Heart right ventricle (tissue), 16 donors: Measurements from ENCODE around the gene PIK3R2. TPM values are rescaled to one million over a fixed set of nuclear protein-coding genes. Genes with fewer than 3 reads are reported as not detected.

Experiments used
- ATAC-seq, 8 donors: fragments of 200-7000 bp; cut with Tn5 transposase; one replicate each; pipeline ENCODE4 v1.9.1; 2020; ENCODE audit warnings: mild to moderate bottlenecking in 8 of 8, moderate library complexity in 8 of 8, moderate number of reproducible peaks in 1 of 8
- DNase-seq, 2 donors: peaks; one replicate each; pipeline ENCODE4 v3.0.0-alpha.2; 2020
- H3K27ac ChIP-seq, 10 donors: fragments of 200-600 bp; sonication (generic) in 2 of 10; one replicate each; pipeline versions ENCODE4 v1.5.0 to v1.8.0; 2020 to 2022; ENCODE audit warnings: mild to moderate bottlenecking in 3 of 10
- H3K27me3 ChIP-seq, 7 donors: fragments of 200-600 bp; one replicate each; pipeline ENCODE4 v1.8.0; 2021 to 2022; ENCODE audit warnings: mild to moderate bottlenecking in 2 of 7
- H3K36me3 ChIP-seq, 9 donors: fragments of 200-600 bp; sonication (generic) in 1 of 9; one replicate each; pipeline versions ENCODE4 v1.5.0 to v1.8.0; 2020 to 2022; ENCODE audit warnings: mild to moderate bottlenecking in 2 of 9
- H3K4me1 ChIP-seq, 9 donors: fragments of 200-600 bp; sonication (generic) in 1 of 9; one replicate each; pipeline versions ENCODE4 v1.5.0 to v1.8.0; 2020 to 2022; ENCODE audit warnings: mild to moderate bottlenecking in 4 of 9
- H3K4me3 ChIP-seq, 10 donors: fragments of 200-600 bp; sonication (generic) in 2 of 10; one replicate each; pipeline versions ENCODE4 v1.5.0 to v1.8.0; 2020 to 2022; ENCODE audit warnings: mild to moderate bottlenecking in 7 of 10, moderate library complexity in 2 of 10
- H3K9me3 ChIP-seq, 11 donors: fragments of 200-600 bp in 10 of 11; sonication (generic) in 2 of 11; one replicate each; pipeline versions ENCODE4 v1.5.0 to v1.8.0; 2013 to 2022; ENCODE audit warnings: mild to moderate bottlenecking in 2 of 11, control low read depth in 1 of 11, moderate library complexity in 1 of 11
- WGBS, 2 donors: extraction: QIAGEN DNeasy Blood & Tissue Kit; methylation state at CpG; one replicate each; pipeline ENCODE4 v1.1.7; 2013; ENCODE audit warnings: inconsistent platforms in 1 of 2; 5-methylcytosine and 5-hydroxymethylcytosine counted together
- intact Hi-C, 10 donors: fragments of 100-400 bp; cut with DNase I; formaldehyde crosslinking; loops; one replicate each; pipeline versions ENCODE4 v1.11.1 to v1.14.2; 2022
- polyA plus RNA-seq, 2 donors: library from polyadenylated mRNA; stranded (reverse); fragments of 200-250 nt; gene quantifications; one replicate each; pipeline ENCODE4 v1.2.3, GENCODE V29; 2013
- total RNA-seq, 10 donors: library from RNA; stranded (reverse); fragmentation: NEBNext Ultra II Directional in 3 of 10; extraction: Animal tissue kit (Norgen Biotek cat#: 25700) in 3 of 10; gene quantifications; one replicate each; pipeline versions ENCODE4 v1.2.1 to v1.2.4, GENCODE V29; 2021 to 2023
- TF ChIP-seq, protein P1 (sequence below), 9 donors: fragments of 200-600 bp; sonication (generic) in 2 of 9; IDR thresholded peaks; one replicate each; pipeline versions ENCODE4 v1.5.0 to v1.8.0; 2021 to 2022; ENCODE audit warnings: antibody characterized with exemption in 9 of 9, mild to moderate bottlenecking in 5 of 9, moderate library complexity in 1 of 9
- donor health status: Arrhythmogenic right ventricular cardiomyopathy.
- donor health status: ischemic (EF 13 %, LVEDD 7.1; RV severe dilation, severe dysfunction).
- donor health status: healthy with polysubstance abuse.
- donor health status: DM: no; HTN: yes; CAD: no.
- donor health status: DM: no; HTN: no; CAD: no.
- donor health status: ischemic (EF 25% LVEDD 6.9; RV normal size, moderate dysfunction).
- donor health status: ischemic (EF 25% LVEDD 5.7; RV mildly dilated, moderate dysfunction).
- donor health status: healthy.
- donor health status: DM: yes; HTN: yes; CAD: no.
- donor health status: Ischemic cardiomyopathy.
- donor health status: ischemic (EF 35%, LVEDD 5.7; RV mildly dilated, moderate dysfunction).
- donor health status: nonischemic (EF 11% LVEDD 7.7; RV severe dilation, severe dysfunction).
- donor health status: DM: yes; HTN: yes; CAD: no.
- donor health status: PGD.
- donor health status: ischemic (EF 29% LVEDD 5.4; RV normal size, mild dysfunction).
- donor health status: nonischemic (EF 23%, LVEDD 6.1; RV moderate dilation, normal function).

PIK3R2 gene
- total and polyA plus RNA-seq, 12 donors, result 2.3 to 29.1 (median 21.7) TPM

DNA sequence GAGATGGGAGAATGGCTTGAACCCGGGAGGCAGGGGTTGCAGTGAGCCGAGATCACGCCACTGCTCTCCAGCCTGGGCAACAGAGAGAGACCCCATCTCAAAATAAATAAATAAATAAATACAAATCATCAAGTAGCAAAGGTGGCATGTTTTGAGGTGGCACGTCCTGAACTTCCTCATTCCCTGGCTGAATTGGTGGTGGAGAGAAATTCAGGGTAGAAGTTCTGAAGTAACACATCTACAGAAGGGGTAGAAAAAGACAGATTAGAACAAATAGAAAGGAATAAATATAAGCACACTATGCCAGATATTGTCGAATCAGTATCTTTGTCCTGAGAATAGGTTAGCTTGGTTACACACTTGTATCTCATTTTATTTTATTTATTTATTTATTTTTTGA is 27.0 kb downstream of the PIK3R2 start:
- DNase-seq, result no peak
- no peaks in the 10 kb centered on the region for H3K27me3 ChIP-seq
- no peak overlapping the region for H3K4me3 ChIP-seq
- H3K9me3 ChIP-seq, result no peaks in the 10 kb centered on the region
- peak overlapping the region in 1 of 10 donors; percentile 85 for H3K27ac ChIP-seq
- 92% methylated on average over 5 of the region's 5 CpGs for WGBS, 2 donors
- intact Hi-C loops, result no loop called here
- TF ChIP-seq, protein P1, sequence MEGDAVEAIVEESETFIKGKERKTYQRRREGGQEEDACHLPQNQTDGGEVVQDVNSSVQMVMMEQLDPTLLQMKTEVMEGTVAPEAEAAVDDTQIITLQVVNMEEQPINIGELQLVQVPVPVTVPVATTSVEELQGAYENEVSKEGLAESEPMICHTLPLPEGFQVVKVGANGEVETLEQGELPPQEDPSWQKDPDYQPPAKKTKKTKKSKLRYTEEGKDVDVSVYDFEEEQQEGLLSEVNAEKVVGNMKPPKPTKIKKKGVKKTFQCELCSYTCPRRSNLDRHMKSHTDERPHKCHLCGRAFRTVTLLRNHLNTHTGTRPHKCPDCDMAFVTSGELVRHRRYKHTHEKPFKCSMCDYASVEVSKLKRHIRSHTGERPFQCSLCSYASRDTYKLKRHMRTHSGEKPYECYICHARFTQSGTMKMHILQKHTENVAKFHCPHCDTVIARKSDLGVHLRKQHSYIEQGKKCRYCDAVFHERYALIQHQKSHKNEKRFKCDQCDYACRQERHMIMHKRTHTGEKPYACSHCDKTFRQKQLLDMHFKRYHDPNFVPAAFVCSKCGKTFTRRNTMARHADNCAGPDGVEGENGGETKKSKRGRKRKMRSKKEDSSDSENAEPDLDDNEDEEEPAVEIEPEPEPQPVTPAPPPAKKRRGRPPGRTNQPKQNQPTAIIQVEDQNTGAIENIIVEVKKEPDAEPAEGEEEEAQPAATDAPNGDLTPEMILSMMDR (IDR thresholded peaks at IDR 0.05), result no peak
- H3K36me3 ChIP-seq, result peaks cover 0 to 42% (median 0%) of the 10 kb centered on the region in 9 donors
- ATAC-seq, result no peak
- peaks cover 0 to 55% (median 0%) of the 10 kb centered on the region in 9 donors for H3K4me1 ChIP-seq

DNA sequence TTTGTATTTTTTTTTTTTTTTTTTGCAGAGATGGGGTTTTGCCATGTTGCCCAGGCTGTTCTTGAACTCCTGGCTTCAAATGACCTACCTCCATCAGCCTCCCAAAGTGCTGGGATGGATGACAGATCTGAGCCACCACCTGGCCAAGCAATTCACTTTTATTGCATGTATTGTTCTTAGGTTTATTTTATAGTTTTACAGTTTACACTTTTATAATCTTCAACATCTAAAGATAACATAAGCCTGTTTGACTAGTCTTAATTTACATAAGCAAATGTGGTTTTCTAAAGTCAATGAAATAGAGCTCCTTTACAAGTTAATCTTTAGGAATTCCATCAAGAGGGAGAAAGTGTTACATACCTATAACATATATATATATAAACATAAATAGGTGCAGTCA is 30.6 kb downstream of the PIK3R2 start:
- TF ChIP-seq, protein P1 (IDR thresholded peaks at IDR 0.05), result no peak
- H3K27me3 ChIP-seq, result no peaks in the 10 kb centered on the region
- H3K4me1 ChIP-seq, result peaks cover 0 to 21% (median 0%) of the 10 kb centered on the region in 9 donors
- ATAC-seq, result no peak
- DNase-seq, result no peak
- no peak overlapping the region for H3K4me3 ChIP-seq
- H3K36me3 ChIP-seq, result peaks cover 0 to 6% (median 0%) of the 10 kb centered on the region in 9 donors
- H3K9me3 ChIP-seq, result no peaks in the 10 kb centered on the region
- intact Hi-C loops, result no loop called here
- H3K27ac ChIP-seq, result no peak overlapping the region

DNA sequence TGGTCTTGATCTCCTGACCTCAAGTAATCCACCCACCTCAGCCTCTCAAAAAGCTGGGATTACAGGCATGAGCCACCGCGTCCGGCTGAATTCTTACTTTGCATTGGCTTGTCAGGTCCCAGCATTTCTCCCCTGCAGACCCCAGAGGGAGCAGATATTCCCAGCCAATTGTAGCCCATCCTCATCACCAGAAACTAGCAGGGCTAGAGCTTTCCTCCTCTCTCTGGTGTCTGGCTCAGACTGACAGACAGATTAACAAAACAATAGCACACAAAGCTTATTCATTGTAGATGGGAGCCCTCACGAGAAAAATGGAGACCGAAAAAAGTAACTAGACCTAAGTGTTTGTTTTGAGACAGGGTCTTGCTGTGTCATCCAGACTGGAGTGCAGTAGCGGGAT is 32.6 kb downstream of the PIK3R2 start:
- no peak for DNase-seq
- Histone ChIP-seq H3K36me3 (no peaks in the 10 kb centered on the region), H3K9me3 (no peaks in the 10 kb centered on the region), H3K27ac (no peak overlapping the region), H3K4me1 (peaks cover 0 to 7% (median 0%) of the 10 kb centered on the region in 9 donors), H3K4me3 (no peak overlapping the region), H3K27me3 (no peaks in the 10 kb centered on the region)
- WGBS, 2 donors, result 63 to 67% methylated on average over 6 of the region's 6 CpGs
- no peak for ATAC-seq
- TF ChIP-seq, protein P1 (IDR thresholded peaks at IDR 0.05), result no peak
- intact Hi-C loops, result no loop called here

DNA sequence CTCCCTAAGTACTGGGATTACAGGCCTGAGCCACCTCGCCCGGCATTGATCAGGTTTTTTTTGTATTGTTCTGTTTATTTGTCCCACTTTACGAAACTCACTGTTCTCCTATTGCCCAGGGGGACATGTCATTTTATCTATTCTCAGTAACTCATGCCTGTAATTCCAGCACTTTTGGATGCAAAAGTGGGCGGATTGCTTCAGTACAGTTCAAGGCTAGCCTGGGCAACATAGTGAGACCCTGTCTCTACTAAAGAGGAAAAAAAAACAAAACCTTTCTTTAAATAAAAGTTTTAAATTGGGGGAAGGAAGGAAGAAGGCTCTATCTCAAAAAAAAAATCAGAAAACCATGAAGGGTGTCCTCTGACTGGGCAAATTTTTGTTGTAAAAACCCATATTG is 37.3 kb downstream of the PIK3R2 start:
- Histone ChIP-seq H3K27ac (no peak overlapping the region), H3K4me1 (peaks cover 8 to 34% (median 19%) of the 10 kb centered on the region in 9 donors), H3K27me3 (no peaks in the 10 kb centered on the region), H3K36me3 (peaks cover 0 to 5% (median 0%) of the 10 kb centered on the region in 9 donors), H3K4me3 (no peak overlapping the region), H3K9me3 (no peaks in the 10 kb centered on the region)
- 94% methylated on average over 4 of the region's 4 CpGs for WGBS, 2 donors
- intact Hi-C loops, result loop anchor here in 4 of 10 donors (5.0 to 10.0 kb wide), 3 partner anchors 62 to 617 kb away; partner anchors contain the start of gene LSM4 (in 1 of the 4)
- ATAC-seq (no peak), DNase-seq (no peak)
- TF ChIP-seq, protein P1 (IDR thresholded peaks at IDR 0.05), result no peak
